GM19324 (cell line): ENCODE measurements around the gene LRP1B.

Experiments
- ATAC-seq: cut with Tn5 transposase; IDR thresholded peaks from one replicate; pipeline ENCODE4 v1.9.1; 2021; ENCODE audit warnings: mild to moderate bottlenecking, moderate library complexity; ENCODE audit not compliant: unreplicated experiment, low FRiP score

Gene LRP1B

DNA sequence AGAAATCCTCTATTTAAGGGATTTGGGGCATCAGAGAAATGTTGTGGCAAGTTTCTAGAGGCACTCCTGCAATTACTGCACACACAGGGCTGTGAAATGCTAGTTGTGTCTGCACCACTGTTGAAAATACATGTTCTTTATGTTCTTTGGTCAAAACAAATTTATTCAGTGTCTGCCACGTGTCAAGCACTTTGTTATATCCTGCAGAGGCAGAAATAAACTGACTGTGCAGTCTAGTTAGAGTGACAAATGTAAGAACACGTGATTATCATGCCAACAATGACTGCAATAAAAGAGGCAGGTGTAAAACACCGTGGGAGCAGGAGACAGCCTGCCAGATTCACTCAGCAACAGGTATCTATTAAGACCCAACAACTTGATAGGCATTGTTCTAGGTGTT lies 423.3 kb downstream of the LRP1B start:
- no peak for ATAC-seq

DNA sequence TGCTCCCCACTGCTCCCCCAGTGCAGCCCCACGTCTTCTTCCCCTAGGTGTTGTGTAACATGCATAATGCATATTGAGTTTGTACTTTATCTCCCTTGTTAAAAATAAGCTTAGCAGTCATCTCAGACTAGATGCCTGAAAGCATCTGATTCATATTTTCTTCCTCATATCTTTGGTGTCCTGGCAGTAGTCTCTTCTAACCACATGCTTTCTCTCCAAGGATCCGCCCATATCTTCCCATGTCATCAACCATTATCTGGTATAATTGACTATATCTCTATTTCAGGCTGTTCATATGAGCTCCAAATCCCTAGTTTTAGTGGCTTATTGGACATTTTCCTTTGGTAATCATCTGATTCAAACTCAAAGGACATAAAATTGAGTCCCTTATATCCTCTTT lies 426.3 kb downstream of the LRP1B start:
- no peak for ATAC-seq

DNA sequence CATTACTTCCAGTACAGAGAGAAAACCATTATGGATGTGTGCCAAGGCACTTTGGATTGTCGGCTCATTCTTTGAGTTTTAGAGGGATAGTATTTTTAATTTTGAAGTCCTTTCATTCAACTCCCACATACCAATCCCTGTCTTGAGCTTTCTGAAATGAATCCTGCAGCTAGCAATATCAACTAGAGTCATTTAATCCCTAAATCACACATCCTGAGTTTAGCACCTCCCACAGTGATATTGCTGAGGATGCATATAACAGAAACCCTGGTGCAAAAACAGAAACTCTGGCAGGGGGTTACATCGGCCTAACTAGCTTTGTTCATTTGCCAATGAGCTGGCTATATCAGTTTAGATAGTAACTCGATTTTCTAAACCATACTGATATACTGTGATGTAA lies 427.3 kb downstream of the LRP1B start:
- no peak for ATAC-seq

DNA sequence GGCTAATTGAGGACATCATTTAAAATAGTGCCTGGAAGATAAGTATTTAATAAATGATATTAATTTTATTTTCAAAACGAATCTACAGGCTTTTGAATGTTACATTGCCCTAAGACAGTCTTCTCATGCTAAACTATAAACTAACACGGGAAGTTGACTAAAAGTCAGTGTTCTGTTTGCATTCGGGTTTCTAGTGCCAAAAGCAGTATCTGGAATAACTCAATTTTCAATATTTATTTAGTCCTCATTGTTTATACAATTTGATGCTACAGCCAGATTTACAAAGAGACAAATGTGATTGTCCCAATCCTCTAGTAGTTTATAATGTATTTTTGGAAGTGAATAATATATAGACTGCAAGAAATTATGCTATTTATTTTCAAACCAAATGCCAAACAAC lies 429.2 kb downstream of the LRP1B start:
- no peak for ATAC-seq

DNA sequence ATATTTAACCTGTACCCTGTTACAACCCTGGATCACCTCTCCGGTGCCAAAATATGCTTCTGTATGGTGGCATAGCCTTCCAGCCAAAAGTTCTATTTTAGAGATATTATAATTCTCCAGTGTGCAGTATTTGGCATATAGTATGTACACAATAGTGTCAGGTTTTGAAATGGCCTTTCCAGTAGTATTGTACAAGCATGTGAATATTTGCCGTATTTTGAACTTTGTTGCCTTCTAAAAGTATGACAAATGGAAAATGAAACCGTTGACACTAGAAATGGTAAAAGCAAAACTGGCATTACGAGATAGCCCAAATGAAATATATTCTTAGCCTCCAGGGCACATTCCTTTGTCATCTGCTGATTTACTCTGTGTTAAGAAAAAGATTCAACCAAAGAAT lies 431.2 kb downstream of the LRP1B start:
- no peak for ATAC-seq

DNA sequence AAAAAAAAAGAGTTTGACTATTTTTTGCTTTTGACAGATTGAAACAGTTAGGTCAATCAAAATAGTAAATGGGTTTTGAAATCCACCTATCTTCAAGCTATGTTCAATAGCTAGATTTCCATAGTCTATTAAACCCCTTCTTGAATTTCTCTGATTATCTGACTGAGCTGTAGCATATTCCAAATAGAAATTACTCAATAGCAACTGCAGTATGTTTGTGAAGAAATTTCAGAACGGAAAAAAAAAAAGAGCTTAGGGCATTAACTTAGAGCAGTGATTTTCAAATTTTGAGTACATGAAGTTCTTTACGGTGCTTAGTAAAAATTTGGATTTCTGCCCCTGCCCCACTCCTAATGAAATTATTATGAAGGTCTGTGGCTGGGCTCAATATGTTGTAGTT lies 432.3 kb downstream of the LRP1B start:
- ATAC-seq: no peak

DNA sequence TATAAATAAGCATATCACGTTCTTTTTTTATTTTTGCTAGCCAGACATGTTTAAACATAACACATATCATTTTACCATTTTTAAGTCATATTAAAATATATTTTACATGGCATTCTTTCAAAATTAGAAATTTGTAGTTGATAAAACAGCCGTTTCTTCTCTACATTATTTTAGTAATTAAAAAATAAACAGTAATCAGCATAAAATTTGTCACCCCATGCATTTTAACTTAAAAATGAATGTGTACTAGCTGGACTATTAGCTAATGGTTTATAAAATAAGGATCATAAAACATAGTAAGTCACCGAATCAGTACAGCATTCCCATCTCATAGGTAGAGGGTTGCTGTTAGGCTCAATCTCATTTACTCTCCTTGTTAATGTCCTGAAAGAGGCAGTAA lies 433.8 kb downstream of the LRP1B start:
- ATAC-seq: no peak

DNA sequence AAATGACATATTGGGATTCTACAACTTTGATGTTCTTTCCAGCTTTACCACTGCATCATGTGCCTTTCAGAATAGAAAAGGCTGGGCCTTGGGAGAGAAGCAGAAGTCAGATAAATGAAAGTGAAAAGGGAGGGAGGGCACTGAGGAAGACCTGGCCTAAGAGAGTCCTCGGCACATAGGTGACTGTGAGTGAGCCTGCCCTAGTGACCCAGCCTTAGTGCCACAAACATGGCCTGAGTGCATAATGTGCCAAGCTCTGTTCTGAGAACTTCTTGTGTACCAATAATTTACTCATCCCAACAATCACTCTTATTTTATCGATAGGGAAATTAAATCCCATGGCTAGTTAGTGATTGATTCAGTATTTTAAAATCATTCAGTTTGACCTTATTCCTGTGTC lies 436.6 kb downstream of the LRP1B start:
- ATAC-seq: no peak

DNA sequence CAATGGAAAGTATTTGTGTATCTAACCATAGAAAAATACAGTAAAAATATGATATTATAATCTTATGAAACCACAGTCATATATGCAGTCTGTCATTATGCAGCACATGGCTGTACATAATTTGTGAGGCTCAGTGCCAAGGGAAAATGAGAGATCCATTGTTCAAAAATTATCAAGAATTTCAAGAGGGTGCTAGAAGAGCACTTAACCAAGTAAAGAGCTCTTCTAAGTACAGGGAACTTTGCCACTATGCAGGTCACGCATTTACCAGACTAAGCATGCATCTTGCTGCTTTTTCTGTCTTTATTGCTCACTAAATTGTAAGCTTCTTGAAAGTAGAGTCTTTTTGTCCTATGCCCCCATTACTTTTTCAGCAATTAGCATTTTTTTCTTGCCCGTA lies 438.0 kb downstream of the LRP1B start:
- no peak for ATAC-seq

DNA sequence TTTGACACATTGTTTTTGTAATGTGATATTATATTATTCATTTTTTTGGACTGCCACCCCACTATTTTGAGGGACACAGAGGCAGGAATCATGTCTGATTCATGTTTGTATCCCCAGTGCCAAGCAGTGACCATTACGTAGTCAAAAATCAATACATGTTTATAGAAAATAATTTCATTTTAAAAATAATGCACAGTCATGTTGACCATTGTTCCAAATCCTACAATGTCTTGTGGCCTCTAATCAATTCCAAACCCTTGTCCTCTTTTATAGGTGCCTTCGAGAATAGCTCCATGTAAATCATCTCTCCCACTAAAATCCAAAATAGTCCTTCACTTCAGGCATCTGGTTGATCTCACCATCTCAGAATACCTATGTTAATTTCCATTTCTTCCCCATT lies 454.7 kb downstream of the LRP1B start:
- no peak for ATAC-seq

DNA sequence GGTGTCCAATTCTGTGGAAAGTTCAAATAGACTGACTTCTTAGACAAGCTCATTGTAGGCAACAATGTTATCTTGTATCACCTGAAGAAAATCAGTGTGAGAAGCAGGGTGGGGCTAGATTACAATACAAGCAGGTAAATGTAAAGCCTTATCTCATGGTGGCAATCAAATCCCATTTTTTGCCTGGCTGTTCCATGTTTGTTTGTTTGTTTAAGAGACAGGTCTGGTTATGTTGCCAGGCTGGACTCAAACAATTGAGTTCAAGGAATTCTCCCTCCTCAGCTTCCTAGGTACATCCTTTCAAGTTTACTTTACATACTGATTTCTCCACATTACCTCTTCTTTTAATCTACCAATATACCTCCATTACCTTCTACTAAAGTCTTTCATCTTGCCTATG lies 464.6 kb downstream of the LRP1B start:
- ATAC-seq: no peak

DNA sequence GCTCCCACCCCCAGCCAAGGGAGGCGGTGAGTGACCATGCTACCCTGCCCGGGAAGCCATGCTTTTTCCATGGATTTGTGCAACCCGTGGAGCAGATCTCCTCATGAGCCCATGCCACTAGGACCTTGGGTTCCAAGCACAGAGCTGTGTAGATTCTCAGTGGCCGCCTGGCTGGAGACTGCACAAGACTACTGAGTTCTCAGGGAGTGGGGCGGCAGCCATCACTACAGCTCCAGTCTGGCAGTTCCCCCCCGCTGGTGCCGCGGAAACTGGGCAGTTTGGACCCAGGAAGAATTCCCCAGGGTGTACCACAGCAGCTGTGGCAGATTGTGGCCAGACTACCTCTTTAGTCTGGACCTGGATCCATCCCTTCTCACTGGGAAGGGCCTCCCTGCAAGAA lies 470.6 kb downstream of the LRP1B start:
- ATAC-seq: no peak

DNA sequence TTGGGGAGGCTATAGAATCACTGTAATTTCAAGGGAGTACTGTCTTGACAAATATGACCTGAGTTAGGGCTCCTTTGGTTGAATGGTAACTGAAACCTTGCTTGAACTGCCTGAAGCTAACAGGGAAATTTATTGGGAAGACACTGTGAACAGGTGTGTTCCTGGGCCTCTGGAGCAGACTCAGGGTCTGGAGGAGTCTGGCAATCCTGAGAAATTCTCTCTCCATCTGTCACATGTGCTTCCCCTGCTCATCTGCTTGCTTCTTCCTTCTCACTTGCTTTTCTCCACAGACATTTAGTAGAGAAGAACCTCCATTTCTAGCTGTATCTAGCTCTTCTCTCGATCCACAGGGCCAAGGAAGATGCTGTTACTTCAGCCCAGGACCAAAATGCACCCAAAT lies 476.5 kb downstream of the LRP1B start:
- ATAC-seq: no peak

DNA sequence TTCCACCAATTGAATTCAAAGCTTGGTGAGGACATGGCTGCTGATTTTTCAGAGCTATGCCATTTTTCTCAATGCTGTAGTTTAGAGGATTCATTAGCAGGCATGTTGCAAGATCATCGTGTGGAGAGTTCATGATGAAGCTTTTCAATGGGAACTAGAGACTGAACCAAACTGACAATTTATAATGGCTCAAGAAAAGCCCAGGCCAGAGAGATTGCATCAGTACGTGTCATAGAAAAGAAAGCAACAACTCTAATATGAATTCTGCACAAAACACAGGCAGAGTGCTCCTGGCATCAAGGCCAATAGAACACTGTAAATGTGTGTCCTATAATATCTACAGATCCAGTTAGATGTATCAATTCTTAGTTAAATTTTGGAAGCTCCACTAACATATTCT lies 477.6 kb downstream of the LRP1B start:
- ATAC-seq: no peak

DNA sequence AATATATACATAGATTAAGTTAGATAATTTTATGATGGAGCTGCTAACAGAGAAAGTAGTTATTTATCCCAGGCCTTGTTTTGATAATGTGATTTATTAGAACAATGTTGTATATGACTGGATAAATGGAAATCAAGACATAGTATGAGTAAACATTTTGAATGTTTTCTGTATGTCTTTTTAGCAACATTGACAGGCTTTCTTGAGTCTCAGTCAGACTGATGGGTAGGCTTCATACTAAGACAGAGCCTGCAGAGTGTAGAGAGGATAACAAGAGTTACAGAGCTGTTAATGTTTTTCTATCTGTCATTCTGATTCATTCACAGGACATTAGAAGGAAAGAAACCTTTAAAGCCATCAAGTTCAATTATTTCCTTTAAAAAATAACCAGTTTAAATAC lies 478.5 kb downstream of the LRP1B start:
- no peak for ATAC-seq

DNA sequence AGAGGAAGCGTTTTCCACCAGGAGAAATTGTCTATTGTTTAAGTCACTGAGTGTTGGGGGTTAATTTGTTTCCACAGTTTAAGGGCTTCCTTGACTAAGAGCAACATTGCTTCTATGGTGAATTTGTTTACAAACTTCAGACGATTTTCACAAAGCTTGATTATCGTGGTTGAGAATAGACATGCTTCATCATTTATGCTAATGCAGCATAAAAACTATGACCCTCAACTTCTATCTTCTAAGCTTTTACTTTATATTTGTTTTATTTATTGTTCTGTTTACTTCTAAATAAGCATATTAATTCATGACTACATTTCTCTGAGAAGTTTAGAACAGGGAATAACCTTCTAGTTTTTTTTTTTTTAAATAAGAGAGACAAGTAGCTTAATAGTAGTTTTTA lies 483.5 kb downstream of the LRP1B start:
- ATAC-seq: no peak

DNA sequence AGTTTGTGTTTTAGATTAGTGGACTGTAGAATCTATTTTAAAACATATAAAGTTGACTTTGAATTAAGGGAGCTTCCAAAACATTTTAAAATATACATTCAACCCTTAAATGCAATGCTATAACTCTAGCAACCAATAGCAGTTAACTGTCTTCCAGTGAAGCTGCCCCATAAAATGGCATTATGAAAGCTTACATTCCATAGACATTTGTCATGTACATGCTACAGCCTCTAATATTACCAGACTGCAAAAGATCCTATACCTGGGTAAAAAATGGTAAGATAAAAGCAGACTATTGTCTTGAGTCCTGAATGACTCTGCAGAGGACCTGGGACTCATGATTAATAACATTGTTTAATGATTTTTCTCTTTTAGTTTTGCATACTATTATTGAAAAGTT lies 489.4 kb downstream of the LRP1B start:
- no peak for ATAC-seq

DNA sequence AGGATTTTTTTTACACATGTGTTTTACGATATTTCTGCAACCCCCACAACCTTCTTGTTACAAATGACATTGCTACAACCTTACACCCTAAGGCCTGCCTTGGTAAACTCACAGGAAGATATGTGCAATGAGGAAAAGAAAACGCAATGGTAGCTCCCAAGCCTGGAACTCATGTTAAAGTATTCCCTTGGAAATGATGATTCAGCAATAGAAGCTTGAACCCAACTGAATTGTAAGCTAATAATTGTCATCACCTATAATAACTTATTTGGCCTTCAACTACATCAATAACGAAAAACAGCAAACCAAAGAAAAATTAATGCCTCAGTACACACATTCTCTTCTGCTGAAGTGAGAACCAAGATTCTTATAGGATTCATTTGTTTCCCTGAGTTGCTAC lies 491.0 kb downstream of the LRP1B start:
- no peak for ATAC-seq

DNA sequence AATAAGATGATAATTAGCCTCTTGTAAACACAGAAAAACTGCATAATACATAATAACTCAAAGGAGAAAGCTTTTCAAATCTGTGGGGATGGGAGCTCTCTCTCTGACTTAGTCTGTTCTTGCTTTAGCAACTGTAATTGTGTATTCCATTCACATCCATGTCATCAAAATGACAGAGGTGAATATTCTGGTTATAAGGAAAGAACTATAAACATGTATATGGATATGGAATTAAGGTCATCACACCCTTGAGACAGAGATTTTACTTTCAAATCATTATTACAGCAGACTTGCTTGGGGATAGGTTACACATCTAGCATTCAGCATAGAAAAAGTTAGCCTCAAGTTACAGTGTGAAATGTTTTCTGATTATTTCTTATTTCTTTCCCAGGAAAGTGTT lies 497.7 kb downstream of the LRP1B start:
- no peak for ATAC-seq

DNA sequence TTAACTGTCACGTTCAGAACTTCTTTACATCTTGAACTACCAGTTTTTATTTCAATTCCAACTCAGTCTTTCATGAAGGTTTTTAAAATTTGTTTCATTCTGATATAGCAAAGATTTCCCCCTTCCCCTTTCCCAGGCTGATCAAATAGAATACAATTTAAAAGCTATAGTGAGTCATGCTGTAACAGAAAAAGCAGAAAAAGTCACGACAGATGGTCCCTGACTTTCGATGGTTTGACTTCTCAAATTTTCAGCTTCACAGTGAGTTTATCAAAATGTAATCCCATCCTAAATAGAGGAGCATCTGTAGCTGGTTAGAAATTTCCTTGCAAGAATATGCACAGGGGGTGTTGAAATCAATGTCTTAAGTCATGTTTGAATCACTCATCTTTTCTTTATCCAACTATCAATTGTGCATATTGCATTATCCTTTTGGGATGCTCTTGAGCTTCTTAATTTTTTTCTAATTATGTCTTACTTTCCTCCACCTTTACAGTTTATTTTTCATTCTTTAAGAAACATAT lies 500.3 kb downstream of the LRP1B start:
- no peak for ATAC-seq

DNA sequence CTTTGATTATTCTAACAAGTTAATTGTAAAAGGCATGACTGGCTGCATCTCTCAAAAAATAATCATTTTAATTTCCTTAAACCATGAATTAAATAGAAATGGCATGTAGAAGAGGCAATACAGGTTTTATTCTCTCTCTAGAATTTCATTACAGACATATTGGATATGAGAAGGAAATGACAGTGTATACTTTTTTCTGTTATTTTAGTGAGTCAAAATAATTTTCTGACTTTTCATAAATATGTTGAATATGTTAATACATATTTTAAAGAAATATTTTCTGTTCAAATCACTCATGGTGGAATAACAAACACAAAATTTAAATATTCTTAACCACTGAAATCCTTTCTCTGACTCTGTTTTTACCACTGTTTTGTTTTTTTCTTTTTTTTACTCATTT lies 510.4 kb downstream of the LRP1B start:
- no peak for ATAC-seq

DNA sequence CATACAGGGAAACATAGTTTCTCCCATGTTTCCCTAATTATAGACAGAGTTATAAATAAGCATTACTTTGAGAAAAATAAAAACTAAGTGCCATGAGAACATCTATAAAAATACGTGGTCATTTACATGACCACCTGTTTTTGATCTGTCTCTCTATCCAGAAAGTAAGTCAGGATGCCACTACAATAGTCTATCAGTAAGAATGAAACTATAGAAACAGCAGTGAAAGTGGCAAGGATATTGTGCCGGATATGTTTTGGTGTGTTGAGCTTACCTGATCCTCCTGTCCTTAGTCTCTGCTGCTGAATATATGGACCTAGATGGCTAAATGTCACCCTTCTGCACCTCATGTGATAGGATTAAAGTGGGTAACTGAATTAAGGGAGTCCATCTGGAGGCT lies 512.4 kb downstream of the LRP1B start:
- ATAC-seq: no peak

DNA sequence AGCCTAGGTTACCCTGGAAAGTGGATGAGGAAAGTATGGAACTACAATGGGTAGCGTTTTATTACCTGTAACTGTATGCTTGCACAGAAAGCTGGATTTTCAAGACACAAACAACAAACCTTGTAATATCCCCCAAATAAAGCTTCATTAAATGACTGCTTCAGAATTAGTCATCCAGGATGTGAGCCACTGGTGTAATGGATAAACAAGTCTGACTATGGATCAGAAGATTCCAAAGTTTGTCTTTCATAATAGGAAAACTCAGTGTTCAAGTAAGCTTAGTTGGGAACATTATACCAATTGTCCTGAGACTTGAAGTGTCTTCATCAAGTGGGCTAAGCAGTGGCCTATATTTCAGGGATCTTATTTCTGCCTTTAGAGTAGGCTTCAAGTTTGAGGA lies 518.8 kb downstream of the LRP1B start:
- ATAC-seq: no peak

DNA sequence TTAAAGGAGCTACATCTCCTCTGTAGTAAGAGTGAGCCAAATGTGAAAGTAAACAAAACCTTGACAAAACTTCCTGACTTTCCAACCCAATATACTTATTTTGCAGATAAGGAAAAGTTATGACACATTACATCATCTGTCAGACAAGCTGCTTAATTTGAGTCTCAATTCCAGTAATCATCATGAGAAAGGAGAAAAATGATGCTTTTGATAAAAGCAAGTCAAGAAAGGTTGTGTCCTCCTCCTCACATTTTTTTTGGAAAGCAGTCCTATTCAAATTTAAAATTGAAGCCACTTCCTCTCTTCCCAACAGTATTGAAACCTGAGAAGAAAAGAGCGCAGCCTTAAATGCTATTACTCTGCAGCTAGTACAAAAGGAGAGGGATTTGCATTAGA lies 519.6 kb downstream of the LRP1B start:
- ATAC-seq: no peak
